IMR-90 (cell line): Measurements from ENCODE around the gene OR10G7. TPM values are rescaled to one million over a fixed set of nuclear protein-coding genes. Genes with fewer than 3 reads are reported as not detected.

ENCODE experiments used
- polyA plus RNA-seq, 3 experiments: library from polyadenylated mRNA; depleted of rRNA; stranded (reverse); fragments of >200 nt; gene quantifications; 2 replicates each; pipeline ENCODE4 v1.2.3, GENCODE V29; 2012; ENCODE audit warnings: low replicate concordance in 1 of 3
- total RNA-seq: library from RNA; depleted of rRNA; stranded (reverse); fragments of >200 nt; gene quantifications from 2 replicates; pipeline ENCODE4 v1.2.3, GENCODE V29; 2012; rRNA removed

The OR10G7 gene
- total and polyA plus RNA-seq, 2 of the 4 experiments (the other 2 are of a cell fraction) = not detected

Other genes with a start within 250 kb of the OR10G7 start
- gene OR6M1, start 235.0 kb downstream of the OR10G7 start, total RNA-seq = not detected in 2 replicates
- not detected in 2 replicates for gene OR6M1, start 235.0 kb downstream of the OR10G7 start, polyA plus RNA-seq (2012; rRNA removed)
- not detected in 2 replicates for gene TMEM225, start 155.7 kb downstream of the OR10G7 start, total RNA-seq
- gene TMEM225, start 155.7 kb downstream of the OR10G7 start, polyA plus RNA-seq (2012; rRNA removed) = not detected in 2 replicates
- gene OR8D4, start 139.2 kb downstream of the OR10G7 start, total RNA-seq = not detected in 2 replicates
- not detected in 2 replicates for gene OR8D4, start 139.2 kb downstream of the OR10G7 start, polyA plus RNA-seq (2012; rRNA removed)
- not detected in 2 replicates for gene OR4D5, start 101.7 kb downstream of the OR10G7 start, total RNA-seq
- not detected in 2 replicates for gene OR4D5, start 101.7 kb downstream of the OR10G7 start, polyA plus RNA-seq (2012; rRNA removed)
- not detected in 2 replicates for gene OR6T1, start 97.5 kb downstream of the OR10G7 start, total RNA-seq
- not detected in 2 replicates for gene OR6T1, start 97.5 kb downstream of the OR10G7 start, polyA plus RNA-seq (2012; rRNA removed)
- not detected in 2 replicates for gene OR10S1, start 63.5 kb downstream of the OR10G7 start, total RNA-seq
- gene OR10S1, start 63.5 kb downstream of the OR10G7 start, polyA plus RNA-seq (2012; rRNA removed) = not detected in 2 replicates
- not detected in 2 replicates for gene OR10G6, start 46.2 kb downstream of the OR10G7 start, total RNA-seq
- gene OR10G6, start 46.2 kb downstream of the OR10G7 start, polyA plus RNA-seq (2012; rRNA removed) = not detected in 2 replicates
- not detected in 2 replicates for gene OR10G4, start 28.3 kb downstream of the OR10G7 start, total RNA-seq
- not detected in 2 replicates for gene OR10G4, start 28.3 kb downstream of the OR10G7 start, polyA plus RNA-seq (2012; rRNA removed)
- gene OR10G9, start 18.3 kb downstream of the OR10G7 start, total RNA-seq = not detected in 2 replicates
- not detected in 2 replicates for gene OR10G9, start 18.3 kb downstream of the OR10G7 start, polyA plus RNA-seq (2012; rRNA removed)
- not detected in 2 replicates for gene OR10G8, start 14.5 kb downstream of the OR10G7 start, total RNA-seq
- not detected in 2 replicates for gene OR10G8, start 14.5 kb downstream of the OR10G7 start, polyA plus RNA-seq (2012; rRNA removed)
- gene VWA5A, start 74.1 kb upstream of the OR10G7 start, total RNA-seq = 4.7 and 5.6 TPM in 2 replicates
- 4.7 and 6.8 TPM in 2 replicates for gene VWA5A, start 74.1 kb upstream of the OR10G7 start, polyA plus RNA-seq (2012; rRNA removed)
- not detected in 2 replicates for gene OR10D3, start 142.0 kb upstream of the OR10G7 start, total RNA-seq
- not detected in 2 replicates for gene OR10D3, start 142.0 kb upstream of the OR10G7 start, polyA plus RNA-seq (2012; rRNA removed)
- gene OR8G1, start 199.8 kb upstream of the OR10G7 start, total RNA-seq = not detected in 2 replicates
- gene OR8G1, start 199.8 kb upstream of the OR10G7 start, polyA plus RNA-seq (2012; rRNA removed) = not detected in 2 replicates
- gene OR8G5, start 215.1 kb upstream of the OR10G7 start, total RNA-seq = not detected in 2 replicates
- not detected in 2 replicates for gene OR8G5, start 215.1 kb upstream of the OR10G7 start, polyA plus RNA-seq (2012; rRNA removed)